Measurements from ENCODE around the gene IMMP1L. TPM values are rescaled to one million over a fixed set of nuclear protein-coding genes. Genes with fewer than 3 reads are reported as not detected.

Gene IMMP1L
- total RNA-seq, 1 donor from 2014 or later: 26.5 TPM

- no peaks in the 10 kb centered on the region for H3K27me3 Mint-ChIP-seq (ENCODE audit: unreplicated experiment)
- no peaks in the 10 kb centered on the region for H3K4me1 Mint-ChIP-seq (ENCODE audit: unreplicated experiment)
- TF ChIP-seq CTCF (IDR thresholded peaks at IDR 0.05): no peak
- no peaks in the 10 kb centered on the region for H3K9me3 Mint-ChIP-seq (ENCODE audit: unreplicated experiment)
- DNase-seq (ENCODE audit: extremely low spot score, unreplicated experiment): no peak
- no peaks in the 10 kb centered on the region for H3K36me3 Mint-ChIP-seq (ENCODE audit: unreplicated experiment)
- H3K4me3 Mint-ChIP-seq (ENCODE audit: unreplicated experiment): no peak overlapping the region
- H3K27ac Mint-ChIP-seq (ENCODE audit: unreplicated experiment): no peak overlapping the region
Observed at GRCh38 chr11:31478223-31478590, 31.2 kb downstream of the IMMP1L start.

GRCh38 chr11:31477528-31478222 is 31.7 kb downstream of the IMMP1L start:
- DNase-seq (ENCODE audit: extremely low spot score, unreplicated experiment): no peak
- no peak overlapping the region for H3K27ac Mint-ChIP-seq (ENCODE audit: unreplicated experiment)
- H3K36me3 Mint-ChIP-seq (ENCODE audit: unreplicated experiment): no peaks in the 10 kb centered on the region
- TF ChIP-seq CTCF (IDR thresholded peaks at IDR 0.05): no peak
- H3K9me3 Mint-ChIP-seq (ENCODE audit: unreplicated experiment): no peaks in the 10 kb centered on the region
- no peaks in the 10 kb centered on the region for H3K27me3 Mint-ChIP-seq (ENCODE audit: unreplicated experiment)
- H3K4me1 Mint-ChIP-seq (ENCODE audit: unreplicated experiment): no peaks in the 10 kb centered on the region
- no peak overlapping the region for H3K4me3 Mint-ChIP-seq (ENCODE audit: unreplicated experiment)

- H3K4me3 Mint-ChIP-seq (ENCODE audit: unreplicated experiment): no peak overlapping the region
- H3K36me3 Mint-ChIP-seq (ENCODE audit: unreplicated experiment): peaks cover 4% of the 10 kb centered on the region
- no peak for TF ChIP-seq CTCF (IDR thresholded peaks at IDR 0.05)
- DNase-seq (ENCODE audit: extremely low spot score, unreplicated experiment): no peak
- no peaks in the 10 kb centered on the region for H3K9me3 Mint-ChIP-seq (ENCODE audit: unreplicated experiment)
- no peaks in the 10 kb centered on the region for H3K4me1 Mint-ChIP-seq (ENCODE audit: unreplicated experiment)
- no peaks in the 10 kb centered on the region for H3K27me3 Mint-ChIP-seq (ENCODE audit: unreplicated experiment)
- H3K27ac Mint-ChIP-seq (ENCODE audit: unreplicated experiment): no peak overlapping the region
Observed at GRCh38 chr11:31474083-31474482, 35.3 kb downstream of the IMMP1L start.

GRCh38 chr11:31464436-31464835 is 45.0 kb downstream of the IMMP1L start:
- Mint-ChIP-seq H3K27ac (ENCODE audit: unreplicated experiment) (no peak overlapping the region), H3K9me3 (ENCODE audit: unreplicated experiment) (peaks cover 28% of the 10 kb centered on the region), H3K4me1 (ENCODE audit: unreplicated experiment) (no peaks in the 10 kb centered on the region), H3K4me3 (ENCODE audit: unreplicated experiment) (no peak overlapping the region), H3K27me3 (ENCODE audit: unreplicated experiment) (no peaks in the 10 kb centered on the region), H3K36me3 (ENCODE audit: unreplicated experiment) (peaks cover 34% of the 10 kb centered on the region)
- no peak for DNase-seq (ENCODE audit: extremely low spot score, unreplicated experiment)
- no peak for TF ChIP-seq CTCF (IDR thresholded peaks at IDR 0.05)

- peaks cover 13% of the 10 kb centered on the region for H3K36me3 Mint-ChIP-seq (ENCODE audit: unreplicated experiment)
Observed at GRCh38 chr11:31455177-31455576, 54.2 kb downstream of the IMMP1L start.

More at GRCh38 chr11:31455177-31455576, 54.2 kb downstream of the IMMP1L start:
- no peak for TF ChIP-seq CTCF (IDR thresholded peaks at IDR 0.05)
- Mint-ChIP-seq H3K4me1 (ENCODE audit: unreplicated experiment) (no peaks in the 10 kb centered on the region), H3K4me3 (ENCODE audit: unreplicated experiment) (no peak overlapping the region), H3K27me3 (ENCODE audit: unreplicated experiment) (no peaks in the 10 kb centered on the region), H3K27ac (ENCODE audit: unreplicated experiment) (no peak overlapping the region), H3K9me3 (ENCODE audit: unreplicated experiment) (no peaks in the 10 kb centered on the region)
- DNase-seq (ENCODE audit: extremely low spot score, unreplicated experiment): no peak
